GM21367 (cell line): ENCODE results near the gene HLCS.
"Not testable (repeated sequence)": the region's sequence is repeated elsewhere in the genome, so short reads cannot be mapped to it uniquely, and the experiment has no call there.

Source experiments
- ATAC-seq: cut with Tn5 transposase; IDR thresholded peaks from one replicate; pipeline ENCODE4 v1.9.1; 2021; ENCODE audit not compliant: unreplicated experiment

Gene HLCS

GRCh38 chr21:36966066-36966820 is at the start of gene HLCS:
Gene HLCS (minus strand): TSS chr21:36966669. CDS start chr21:36966638, 31 bp downstream.
- peak; percentile 66 for ATAC-seq

GRCh38 chr21:37009740-37010341 is 43.4 kb upstream of the HLCS start:
- peak; percentile 90 for ATAC-seq

GRCh38 chr21:37008724-37009123 is 42.3 kb upstream of the HLCS start:
- no peak for ATAC-seq

GRCh38 chr21:37006486-37007291 is 40.2 kb upstream of the HLCS start, which contains the start of gene RIPPLY3:
Gene RIPPLY3 (plus strand): TSS chr21:37006702. CDS start chr21:37006773, 71 bp downstream.
- ATAC-seq, result no peak

- ATAC-seq, result no peak
These were observed 39.3 kb upstream of the HLCS start for GRCh38 chr21:37005548-37006485.

- not testable (repeated sequence) for ATAC-seq
These were observed 37.4 kb upstream of the HLCS start for GRCh38 chr21:37003917-37004316.

GRCh38 chr21:37002851-37003250 is 36.4 kb upstream of the HLCS start:
- ATAC-seq, result not testable (repeated sequence)

GRCh38 chr21:37001441-37001840 is 35.0 kb upstream of the HLCS start:
- no peak for ATAC-seq

- no peak for ATAC-seq
These were observed 33.9 kb upstream of the HLCS start for GRCh38 chr21:37000381-37000780.

GRCh38 chr21:36999131-36999898 is 32.8 kb upstream of the HLCS start:
- no peak for ATAC-seq

GRCh38 chr21:36995285-36995684 is 28.8 kb upstream of the HLCS start:
- not testable (repeated sequence) for ATAC-seq

GRCh38 chr21:36994501-36995158 is 28.2 kb upstream of the HLCS start:
- no peak for ATAC-seq

- no peak for ATAC-seq
These were observed 26.2 kb upstream of the HLCS start for GRCh38 chr21:36992671-36993070.

- no peak for ATAC-seq
These were observed 24.2 kb upstream of the HLCS start for GRCh38 chr21:36990508-36991205.

GRCh38 chr21:36989699-36990507 is 23.4 kb upstream of the HLCS start:
- ATAC-seq, result peak; percentile 86

GRCh38 chr21:36989199-36989698 is 22.8 kb upstream of the HLCS start:
- ATAC-seq, result not testable (repeated sequence)

GRCh38 chr21:36988536-36988935 is 22.1 kb upstream of the HLCS start:
- no peak for ATAC-seq

GRCh38 chr21:36987845-36988244 is 21.4 kb upstream of the HLCS start:
- no peak for ATAC-seq
